A549 (cell line): ENCODE data around the gene ELF2. TPM values are rescaled to one million over a fixed set of nuclear protein-coding genes. Genes with fewer than 3 reads are reported as not detected.

ENCODE experiments used
- polyA plus RNA-seq, 4 experiments: library from polyadenylated mRNA; depleted of rRNA in 3 of 4; stranded (reverse); fragments of >200 nt; fragmentation: RNase III in 1 of 4; extraction: RNeasy Plus Mini Kit Qiagen cat#74134 plus additional on column Dnase treatment in 1 of 4; gene quantifications; 2 replicates in 3 of 4; 3 replicates in 1 of 4; pipeline ENCODE4 v1.2.3, GENCODE V29; 2011 to 2017
- small RNA-seq, 6 experiments: library from RNA; depleted of rRNA; stranded (forward); fragments of <200 nt; gene quantifications; one replicate each; pipeline ENCODE3, GENCODE V24; 2012

The ELF2 gene
- polyA plus RNA-seq, 2 of the 4 experiments (the other 2 are of a cell fraction): 12.7 to 24.3 TPM

Small RNA genes within 50 kb of the gene (small RNA-seq; reads per million reads assigned to genes)
- gene RF00017: 0 reads per million in 6 experiments
- 0 reads per million in 6 experiments for gene RF00019
- gene RN7SL382P: 0 reads per million in 6 experiments
- gene RNU6-531P: 0 reads per million in 6 experiments

Other genes starting within 250 kb of the ELF2 start
- 6.8 and 10.1 TPM in 2 replicates for gene NOCT, start 161.4 kb downstream of the ELF2 start, polyA plus RNA-seq (2011; rRNA removed)
- gene NOCT, start 161.4 kb downstream of the ELF2 start, polyA plus RNA-seq (2017; fragmentation: RNase III; extraction: RNeasy Plus Mini Kit Qiagen cat#74134 plus additional on column Dnase treatment): 5.3 to 7.5 TPM (median 6.0 TPM) in 3 replicates
- gene MGARP, start 103.0 kb upstream of the ELF2 start, polyA plus RNA-seq (2011; rRNA removed): 0.86 and 1.4 TPM in 2 replicates
- 1.1 to 1.4 TPM (median 1.1 TPM) in 3 replicates for gene MGARP, start 103.0 kb upstream of the ELF2 start, polyA plus RNA-seq (2017; fragmentation: RNase III; extraction: RNeasy Plus Mini Kit Qiagen cat#74134 plus additional on column Dnase treatment)
- gene NAA15, start 124.3 kb upstream of the ELF2 start, polyA plus RNA-seq (2011; rRNA removed): 33.8 and 45.2 TPM in 2 replicates
- gene NAA15, start 124.3 kb upstream of the ELF2 start, polyA plus RNA-seq (2017; fragmentation: RNase III; extraction: RNeasy Plus Mini Kit Qiagen cat#74134 plus additional on column Dnase treatment): 29.2 to 35.6 TPM (median 31.7 TPM) in 3 replicates
- gene NDUFC1, start 125.3 kb upstream of the ELF2 start, polyA plus RNA-seq (2011; rRNA removed): 45.7 and 63.3 TPM in 2 replicates
- 111 to 117 TPM (median 116 TPM) in 3 replicates for gene NDUFC1, start 125.3 kb upstream of the ELF2 start, polyA plus RNA-seq (2017; fragmentation: RNase III; extraction: RNeasy Plus Mini Kit Qiagen cat#74134 plus additional on column Dnase treatment)